H1 (cell line): ENCODE results near the gene GGA2. TPM values are rescaled to one million over a fixed set of nuclear protein-coding genes. Genes with fewer than 3 reads are reported as not detected.

Experiments used
- CTCF ChIA-PET: fragments of 300-600 bp; sonication (Branson Sonifier 250); formaldehyde crosslinking; loops from one replicate; lab custom pipeline; 2021; ENCODE audit not compliant: partially characterized antibody; lab: Charles Lee
- POLR2A ChIA-PET: fragments of 300-600 bp; sonication (Branson Sonifier 250); formaldehyde crosslinking; loops from one replicate; lab custom pipeline; 2021; ENCODE audit warnings: inconsistent platforms; ENCODE audit not compliant: partially characterized antibody; lab: Charles Lee
- DNase-seq, 2 experiments: peaks; one replicate each; pipeline versions ENCODE4 v3.0.0 to v3.0.0-alpha.2; 2010 to 2022; ENCODE audit warnings: low spot score in 2 of 2, low read depth in 1 of 2, mixed read lengths in 1 of 2
- FAIRE-seq: peaks from 2 replicates; lab custom pipeline; 2011; peaks lifted over from hg19 to GRCh38; lab: Jason Lieb, UNC
- H2AFZ ChIP-seq: 2 replicates; pipeline ENCODE4 v1.8.1; 2012; ENCODE audit warnings: low read length, inconsistent platforms
- H2AK5ac ChIP-seq: 2 replicates; pipeline ENCODE4 v1.6.1; 2013; ENCODE audit warnings: low read depth, low read length
- H2BK120ac ChIP-seq: replicated peaks from 2 replicates; pipeline ENCODE3; 2013; ENCODE audit warnings: low read depth, low read length, inconsistent platforms
- H2BK12ac ChIP-seq: 2 replicates; pipeline ENCODE4 v1.6.1; 2013; ENCODE audit warnings: low read depth, low read length
- H2BK15ac ChIP-seq: 2 replicates; pipeline ENCODE4 v1.6.1; 2013; ENCODE audit warnings: low read length
- H2BK20ac ChIP-seq: 2 replicates; pipeline ENCODE4 v1.6.1; 2013; ENCODE audit warnings: low read length
- H2BK5ac ChIP-seq: 2 replicates; pipeline ENCODE4 v1.6.1; 2013; ENCODE audit warnings: low read depth, low read length
- H3K14ac ChIP-seq: 2 replicates; pipeline ENCODE4 v1.6.1; 2013; ENCODE audit warnings: inconsistent platforms; ENCODE audit not compliant: insufficient read length
- H3K18ac ChIP-seq: 2 replicates; pipeline ENCODE4 v1.6.1; 2013; ENCODE audit warnings: low read length; ENCODE audit errors: extremely low read depth
- H3K23ac ChIP-seq: 2 replicates; pipeline ENCODE4 v1.6.1; 2013; ENCODE audit warnings: inconsistent platforms; ENCODE audit not compliant: insufficient read length
- H3K23me2 ChIP-seq: 2 replicates; pipeline ENCODE4 v1.6.1; 2013; ENCODE audit warnings: low read depth, low read length
- H3K27ac ChIP-seq: 2 replicates; pipeline ENCODE4 v1.6.1; 2011; ENCODE audit warnings: low read depth, low read length, inconsistent platforms
- H3K27me3 ChIP-seq, 4 experiments: replicated peaks in 1 of 4; 1 replicate in 1 of 4; 2 replicates in 3 of 4; pipeline versions ENCODE4 v1.6.1 to v1.8.1; 2011 to 2013; ENCODE audit warnings: low read length in 3 of 4, mild to moderate bottlenecking in 3 of 4, inconsistent platforms in 2 of 4, mixed read lengths in 2 of 4, moderate library complexity in 1 of 4; ENCODE audit not compliant: control insufficient read depth in 3 of 4, insufficient read depth in 3 of 4; ENCODE audit errors: extremely low read depth in 1 of 4
- H3K36me3 ChIP-seq, 4 experiments: 2 replicates each; pipeline versions ENCODE4 v1.6.1 to v1.8.1; 2011 to 2013; ENCODE audit warnings: mild to moderate bottlenecking in 4 of 4, low read length in 3 of 4, moderate library complexity in 2 of 4, control low read depth in 1 of 4, inconsistent platforms in 1 of 4; ENCODE audit not compliant: insufficient read depth in 4 of 4, control insufficient read depth in 2 of 4
- H3K4ac ChIP-seq: replicated peaks from 2 replicates; pipeline ENCODE3; 2013; ENCODE audit warnings: low read length, low read depth, mixed read lengths, inconsistent platforms; ENCODE audit not compliant: insufficient read length
- H3K4me1 ChIP-seq, 4 experiments: replicated peaks in 1 of 4; 1 replicate in 1 of 4; 2 replicates in 3 of 4; pipeline versions ENCODE4 v1.6.1 to v1.8.1; 2011 to 2013; ENCODE audit warnings: low read length in 3 of 4, inconsistent platforms in 2 of 4, mixed read lengths in 1 of 4; ENCODE audit not compliant: insufficient read depth in 4 of 4, control insufficient read depth in 3 of 4
- H3K4me2 ChIP-seq, 2 experiments: 2 replicates each; pipeline versions ENCODE4 v1.6.1 to v1.8.1; 2011 to 2013; ENCODE audit warnings: low read depth in 2 of 2, low read length in 2 of 2, control low read depth in 1 of 2, inconsistent platforms in 1 of 2, mild to moderate bottlenecking in 1 of 2; ENCODE audit not compliant: insufficient read depth in 1 of 2
- H3K4me3 ChIP-seq, 4 experiments: fragments of 200-600, 300-600 bp in 1 of 4; sonication (generic), shearing (Covaris generic), sonication (Bioruptor Twin) in 1 of 4; 2 replicates each; pipeline versions ENCODE4 v1.5.1 to v1.8.1; 2011 to 2016; ENCODE audit warnings: low read length in 4 of 4, low read depth in 3 of 4, control low read depth in 2 of 4, inconsistent platforms in 2 of 4, mild to moderate bottlenecking in 2 of 4, mixed read lengths in 1 of 4, moderate library complexity in 1 of 4; ENCODE audit not compliant: insufficient read depth in 2 of 4; ENCODE audit errors: extremely low read depth in 1 of 4
- H3K56ac ChIP-seq: replicated peaks from 2 replicates; pipeline ENCODE3; 2013; ENCODE audit warnings: low read depth, mild to moderate bottlenecking, mixed read lengths, low read length, inconsistent platforms; ENCODE audit not compliant: insufficient read length
- H3K79me1 ChIP-seq: 2 replicates; pipeline ENCODE4 v1.6.1; 2013; ENCODE audit warnings: low read depth, low read length, control low read depth
- H3K79me2 ChIP-seq, 2 experiments: 2 replicates each; pipeline versions ENCODE4 v1.6.1 to v1.8.1; 2012 to 2013; ENCODE audit warnings: low read length in 2 of 2, mild to moderate bottlenecking in 2 of 2, inconsistent platforms in 1 of 2; ENCODE audit not compliant: insufficient read depth in 2 of 2, control insufficient read depth in 1 of 2
- H3K9ac ChIP-seq, 4 experiments: replicated peaks in 1 of 4; 1 replicate in 1 of 4; 2 replicates in 3 of 4; pipeline versions ENCODE4 v1.6.1 to v1.8.1; 2011 to 2013; ENCODE audit warnings: low read depth in 3 of 4, low read length in 3 of 4, control low read depth in 2 of 4, mild to moderate bottlenecking in 2 of 4, moderate library complexity in 2 of 4, inconsistent platforms in 1 of 4; ENCODE audit errors: extremely low read depth in 1 of 4
- H3K9me3 ChIP-seq, 2 experiments: 2 replicates each; pipeline versions ENCODE4 v1.6.1 to v1.8.1; 2012 to 2013; ENCODE audit warnings: mild to moderate bottlenecking in 2 of 2, moderate library complexity in 2 of 2, control low read depth in 1 of 2, inconsistent platforms in 1 of 2, low read depth in 1 of 2, low read length in 1 of 2, mixed read lengths in 1 of 2; ENCODE audit not compliant: insufficient read depth in 2 of 2
- H4K20me1 ChIP-seq, 2 experiments: replicated peaks in 1 of 2; 2 replicates each; pipeline versions ENCODE3 to v1.8.1; 2011 to 2013; ENCODE audit warnings: inconsistent platforms in 2 of 2, low read length in 2 of 2, mild to moderate bottlenecking in 1 of 2; ENCODE audit not compliant: insufficient read depth in 2 of 2, control insufficient read depth in 1 of 2
- H4K5ac ChIP-seq: 2 replicates; pipeline ENCODE4 v1.6.1; 2013; ENCODE audit warnings: low read length, low read depth, mixed read lengths, inconsistent platforms; ENCODE audit not compliant: insufficient read length
- H4K8ac ChIP-seq: 2 replicates; pipeline ENCODE4 v1.8.0; 2013; ENCODE audit warnings: mild to moderate bottlenecking, moderate library complexity, low read length, inconsistent platforms; ENCODE audit not compliant: insufficient read depth; ENCODE audit errors: extremely low read depth
- H4K91ac ChIP-seq: replicated peaks from 2 replicates; pipeline ENCODE3; 2013; ENCODE audit warnings: low read length, mixed read lengths, inconsistent platforms; ENCODE audit not compliant: insufficient read length
- CHD1 ChIP-seq: IDR thresholded peaks from 2 replicates; pipeline ENCODE4 v1.6.1; 2012; ENCODE audit warnings: low read depth, low read length, improper control_type of control experiment
- CTCF ChIP-seq, 3 experiments: IDR thresholded peaks; 1 replicate in 2 of 3; 2 replicates in 1 of 3; pipeline versions ENCODE4 v1.5.1 to v1.6.1; 2011; ENCODE audit warnings: low read length in 3 of 3, mild to moderate bottlenecking in 3 of 3, inconsistent platforms in 2 of 3, low read depth in 1 of 3, moderate library complexity in 1 of 3; ENCODE audit not compliant: insufficient read depth in 1 of 3; ENCODE audit errors: control extremely low read depth in 1 of 3
- GABPA ChIP-seq: IDR thresholded peaks from 2 replicates; pipeline ENCODE4 v1.6.1; 2011; ENCODE audit warnings: mild to moderate bottlenecking, low read length, moderate library complexity, borderline replicate concordance; ENCODE audit not compliant: insufficient read depth
- HDAC2 ChIP-seq, 2 experiments: fragments of 300-600 bp in 1 of 2; sonication (generic) in 1 of 2; IDR thresholded peaks; 2 replicates each; pipeline ENCODE4 v1.6.1; 2011 to 2012; ENCODE audit warnings: low read depth in 2 of 2, low read length in 2 of 2, mild to moderate bottlenecking in 2 of 2, moderate library complexity in 2 of 2, borderline replicate concordance in 1 of 2, inconsistent platforms in 1 of 2
- POLR2AphosphoS5 ChIP-seq: IDR thresholded peaks from 2 replicates; pipeline ENCODE4 v1.6.1; 2011; ENCODE audit warnings: low read depth, low read length
- RBBP5 ChIP-seq: IDR thresholded peaks from 2 replicates; pipeline ENCODE4 v1.7.1; 2012; ENCODE audit warnings: low read depth, mild to moderate bottlenecking, inconsistent platforms, low read length, moderate library complexity, borderline replicate concordance
- RXRA ChIP-seq: IDR thresholded peaks from 2 replicates; pipeline ENCODE4 v1.6.1; 2011; ENCODE audit warnings: low read depth, mild to moderate bottlenecking, low read length, moderate library complexity; ENCODE audit not compliant: insufficient read depth
- TAF1 ChIP-seq: IDR thresholded peaks from 2 replicates; pipeline ENCODE4 v1.6.1; 2011; ENCODE audit warnings: mild to moderate bottlenecking, low read depth, low read length
- TCF12 ChIP-seq: IDR thresholded peaks from 2 replicates; pipeline ENCODE4 v1.6.1; 2011; ENCODE audit warnings: low read depth, mild to moderate bottlenecking, low read length
- YY1 ChIP-seq: IDR thresholded peaks from 2 replicates; pipeline ENCODE4 v1.6.1; 2011; ENCODE audit warnings: low read depth, mild to moderate bottlenecking, low read length
- WGBS, 2 experiments: shearing (Covaris generic) in 1 of 2; methylation state at CpG; one replicate each; pipeline versions ENCODE4 v1.1.6 to v1.1.7; 2013 to 2015; ENCODE audit warnings: low lambda C conversion rate in 2 of 2, mixed read lengths in 2 of 2, inconsistent platforms in 1 of 2, low coverage in 1 of 2, missing lambda C conversion rate in 1 of 2; ENCODE audit not compliant: insufficient replicate concordance in 2 of 2, insufficient coverage in 1 of 2, insufficient read length in 1 of 2; ENCODE audit errors: extremely low coverage in 1 of 2, missing lambda C conversion rate in 1 of 2; 5-methylcytosine and 5-hydroxymethylcytosine counted together
- polyA plus RNA-seq, 7 experiments: library from polyadenylated mRNA; depleted of rRNA in 3 of 7; stranded (reverse) in 5 of 7; unstranded in 2 of 7; fragments of >200 nt in 5 of 7; fragments of 200-250 nt in 2 of 7; gene quantifications; 1 replicate in 5 of 7; 2 replicates in 1 of 7; 4 replicates in 1 of 7; pipeline versions ENCODE4 v1.2.1 to v1.2.3, GENCODE V29; 2011 to 2013; ENCODE audit warnings: missing spikeins in 2 of 7, mixed read lengths in 2 of 7
- total RNA-seq: library from RNA; stranded (reverse); fragmentation: NEBNext Ultra II Directional; extraction: Animal tissue kit (Norgen Biotek cat#: 25700); gene quantifications from 2 replicates; pipeline ENCODE4 v1.2.1, GENCODE V29; 2021

GGA2 gene
- total and polyA plus RNA-seq, 2 of the 8 experiments (the other 6 are each of a cell fraction or from before 2014, with no cell fraction given), result 65.8 to 114 TPM

- Histone ChIP-seq H3K36me3 (peaks cover 60 to 90% (median 81%) of the 10 kb centered on the region in 4 experiments), H3K27me3 (no peaks in the 10 kb centered on the region), H2AFZ (no peak overlapping the region), H4K91ac (no peak overlapping the region), H3K9ac (no peak overlapping the region), H3K4me2 (no peak overlapping the region), H3K4ac (no peak overlapping the region), H3K4me3 (no peak overlapping the region), H2BK12ac (no peak overlapping the region), H3K9me3 (no peaks in the 10 kb centered on the region), H4K20me1 (peaks cover 14 to 16% of the 10 kb centered on the region in 2 experiments), H2BK5ac (no peak overlapping the region), H3K79me1 (no peaks in the 10 kb centered on the region; the same call in 1 of the 2 replicates), H3K56ac (no peak overlapping the region), H4K8ac (no peak overlapping the region), H4K5ac (no peak overlapping the region), H2AK5ac (no peak overlapping the region), H3K27ac (no peak overlapping the region), H3K4me1 (no peaks in the 10 kb centered on the region), H2BK15ac (no peak overlapping the region), H3K23ac (no peak overlapping the region), H2BK120ac (no peak overlapping the region), H3K14ac (no peak overlapping the region), H2BK20ac (no peak overlapping the region), H3K18ac (no peak overlapping the region), H3K79me2 (no peaks in the 10 kb centered on the region), H3K23me2 (no peaks in the 10 kb centered on the region)
- no peak for DNase-seq
- ChIA-PET POLR2A (interaction anchor here (0.7 to 1.6 kb wide), 3 partner anchors 13 to 26 kb away, joined by 3 to 4 read pairs (median 3); no protein-coding TSS in a partner anchor), CTCF (interaction anchor here (0.7 to 1.0 kb wide), 2 partner anchors 46 to 553 kb away, joined by 3 to 5 read pairs; no protein-coding TSS in a partner anchor)
- TF ChIP-seq CTCF (IDR thresholded peaks at IDR 0.05; ENCODE audit: control extremely low read depth in 1 of 3, insufficient read depth in 1 of 3, low read depth in 1 of 3, low read length in 3 of 3) (no peak), YY1 (no peak), TCF12 (no peak), POLR2AphosphoS5 (no peak), GABPA (no peak), HDAC2 (IDR thresholded peaks at IDR 0.05; ENCODE audit: borderline replicate concordance in 1 of 2, low read depth in 2 of 2, low read length in 2 of 2) (no peak), TAF1 (no peak), CHD1 (no peak), RXRA (no peak), RBBP5 (no peak)
- no peak for FAIRE-seq
- 96% methylated on average over 14 of the region's 14 CpGs; no CpG with 5 or more reads in 1 of the 2 experiments for WGBS, 2 experiments
Observed at GRCh38 chr16:23482778-23483177, 27.5 kb downstream of the GGA2 start.
